Non-pigmented ciliary epithelial cell (primary cell): ENCODE data around the gene CAPNS1.
A peak's percentile ranks its signal among the peaks of the same experiment; 100 is the strongest.

ENCODE experiments used
- DNase-seq: peaks from one replicate; pipeline ENCODE4 v3.0.0-alpha.2; 2010; ENCODE audit warnings: low read depth

The CAPNS1 gene

DNA sequence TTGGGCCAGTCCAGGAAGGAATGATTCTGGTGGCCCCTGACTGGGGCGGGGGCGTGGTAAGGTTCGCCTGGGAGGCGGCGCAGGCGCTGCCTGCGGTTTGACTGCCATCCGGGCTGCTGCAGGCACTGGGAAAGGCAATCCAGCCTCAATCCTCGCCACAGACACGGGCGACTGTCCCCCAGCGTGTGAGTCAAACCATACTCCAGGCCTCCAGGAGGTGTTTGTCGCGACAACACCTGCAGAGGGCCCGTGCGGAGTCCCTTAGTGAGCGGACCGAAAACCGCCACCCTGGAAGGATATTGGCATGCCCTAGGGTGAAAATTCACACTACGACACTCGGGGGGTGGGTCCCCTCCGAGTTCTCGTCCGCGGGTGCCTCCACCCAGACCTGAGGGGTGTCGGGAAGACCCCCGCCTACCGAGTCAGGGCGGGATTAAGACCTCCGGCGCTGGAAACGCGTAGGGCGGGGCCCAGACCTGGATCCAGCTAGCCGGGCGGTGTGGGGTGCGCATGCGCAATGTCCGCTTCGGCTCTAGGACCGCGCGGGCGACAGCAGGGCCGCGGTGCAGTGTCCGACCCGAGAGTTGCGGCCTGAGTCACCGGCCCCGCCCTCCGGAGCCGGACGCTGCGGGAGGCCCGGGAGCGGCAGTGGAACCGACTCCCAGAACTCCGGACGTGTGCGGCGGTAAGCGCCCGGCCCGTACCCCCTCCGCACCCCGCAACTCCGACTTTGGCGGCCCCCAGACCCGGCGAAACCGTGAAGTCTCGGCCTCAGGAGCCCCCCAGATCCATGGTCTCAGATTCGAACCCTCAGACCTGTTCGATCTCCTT is at the start of gene CAPNS1:
TSS of gene CAPNS1 (plus strand) at position 594 of the 831 bp plus-strand sequence. CDS start 946 bp downstream, outside the sequence.
- peak; percentile 70 for DNase-seq

DNA sequence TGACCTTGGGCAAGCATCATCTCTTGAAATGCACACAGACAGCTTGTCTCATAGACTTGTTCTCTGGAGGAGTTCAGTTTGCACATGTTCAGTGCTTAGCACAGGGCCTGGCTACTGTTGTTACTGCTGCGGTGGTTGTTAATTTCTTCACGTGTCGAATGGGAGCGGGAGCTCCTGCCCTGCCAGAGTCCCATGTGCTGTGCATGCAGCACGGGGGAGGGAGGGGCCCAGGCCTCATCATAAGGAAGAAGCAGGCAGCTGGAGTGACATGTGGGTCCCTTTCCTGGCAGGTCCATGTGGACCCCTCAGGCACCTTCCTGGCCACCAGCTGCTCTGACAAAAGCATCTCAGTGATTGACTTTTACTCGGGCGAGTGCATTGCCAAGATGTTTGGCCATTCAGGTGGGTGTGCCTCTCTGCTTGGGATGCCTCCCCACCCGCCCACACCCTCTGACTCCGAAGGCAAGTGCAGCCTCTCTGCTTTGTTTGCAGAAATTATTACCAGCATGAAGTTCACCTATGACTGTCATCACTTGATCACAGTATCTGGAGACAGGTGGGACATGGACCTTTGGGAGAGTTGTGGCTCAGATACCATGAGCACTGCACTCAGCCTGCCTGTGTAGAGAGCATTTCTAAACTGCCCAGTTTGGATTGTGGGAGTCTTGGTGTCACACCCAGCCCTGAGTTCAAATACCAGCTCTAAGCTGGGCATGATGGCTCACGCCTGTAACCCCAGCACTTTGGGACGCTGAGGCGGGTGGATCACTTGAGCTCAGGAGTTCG is 48.8 kb upstream of the CAPNS1 start:
- no peak for DNase-seq

DNA sequence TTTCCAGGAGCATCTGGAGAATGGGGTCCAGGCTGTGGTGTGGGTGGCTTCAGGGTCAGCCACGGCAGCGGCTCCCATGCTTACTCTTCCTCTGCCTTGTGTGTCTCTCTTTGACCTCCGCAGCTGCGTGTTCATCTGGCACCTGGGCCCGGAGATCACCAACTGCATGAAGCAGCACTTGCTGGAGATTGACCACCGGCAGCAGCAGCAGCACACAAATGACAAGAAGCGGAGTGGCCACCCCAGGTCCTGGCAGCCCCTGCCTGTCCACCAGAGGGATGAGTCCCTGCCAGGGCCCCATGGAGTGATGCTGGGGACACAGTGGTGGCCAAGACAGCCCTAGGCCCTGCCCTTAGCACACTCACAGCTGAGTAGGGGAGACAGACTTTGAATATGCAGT is 47.3 kb upstream of the CAPNS1 start:
- DNase-seq, result no peak

DNA sequence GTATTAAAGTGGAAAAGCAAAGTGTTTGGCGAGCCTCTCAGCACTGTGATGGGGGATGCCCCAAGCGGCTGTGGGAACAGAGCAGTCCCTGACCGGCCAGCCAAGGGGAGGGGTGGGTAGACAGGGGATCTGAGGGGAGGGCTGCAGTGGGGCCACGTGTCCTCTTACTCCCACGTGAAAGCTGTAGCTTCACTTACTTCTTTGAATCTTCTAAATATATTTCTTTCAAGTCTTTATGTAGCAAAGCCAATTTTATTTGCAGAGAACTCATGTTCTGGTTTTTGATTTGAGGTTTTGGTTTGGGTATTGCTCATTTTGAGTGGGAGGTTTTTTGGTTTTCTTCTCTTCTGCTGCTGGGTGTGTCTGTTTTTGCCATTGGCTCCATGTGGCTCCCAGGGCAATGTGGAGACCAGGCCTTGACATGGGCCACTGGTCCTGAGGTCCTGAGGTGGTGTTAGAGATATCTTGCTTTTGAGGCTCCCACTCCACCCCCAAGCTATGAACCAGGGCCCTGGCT is 46.7 kb upstream of the CAPNS1 start:
- DNase-seq, result no peak

- DNase-seq, result no peak
Measured at GRCh38 chr19:36093687-36094086, 46.2 kb upstream of the CAPNS1 start.

DNA sequence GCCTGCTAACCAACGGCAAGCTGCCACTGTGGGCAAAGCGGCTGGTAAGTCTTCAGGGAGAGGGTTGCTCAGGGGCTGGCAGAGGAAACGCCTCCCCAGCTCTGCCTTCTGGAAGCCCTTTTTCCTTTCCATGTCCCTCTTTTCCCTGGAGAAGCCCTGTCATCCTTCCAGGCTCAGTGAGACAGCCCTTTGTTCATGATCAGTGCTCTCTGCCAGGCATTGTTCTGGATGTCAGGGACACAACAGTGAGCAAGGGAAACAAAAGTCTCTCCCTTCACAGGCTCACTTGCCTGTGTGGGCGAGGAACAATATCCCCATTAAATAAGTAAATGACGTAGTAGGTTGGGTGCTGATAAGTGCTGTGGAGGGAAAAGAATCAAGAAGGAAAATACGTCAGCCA is 42.8 kb upstream of the CAPNS1 start:
- DNase-seq, result no peak

- DNase-seq, result no peak
Measured at GRCh38 chr19:36099166-36099785, 40.6 kb upstream of the CAPNS1 start.

DNA sequence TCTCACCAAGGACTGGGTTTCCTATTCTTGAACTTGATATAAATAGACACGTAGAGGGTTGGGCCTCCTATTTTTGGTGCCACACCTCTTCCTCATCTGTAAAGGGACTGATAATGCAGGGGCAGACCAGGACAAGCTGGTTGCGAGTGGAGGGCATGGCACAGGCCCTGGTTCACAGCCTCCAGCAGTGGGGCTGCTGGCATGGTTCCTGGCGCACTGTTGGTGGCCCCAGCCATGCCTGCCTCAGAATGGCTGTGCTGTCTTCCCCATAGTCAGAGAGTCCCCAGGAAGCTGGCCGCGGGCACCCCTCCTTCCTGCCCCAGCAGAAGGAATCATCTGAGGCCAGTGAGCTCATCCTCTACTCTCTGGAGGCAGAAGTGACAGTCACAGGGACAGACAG is 39.4 kb upstream of the CAPNS1 start:
- DNase-seq, result no peak

- no peak for DNase-seq
Measured at GRCh38 chr19:36101550-36102327, 38.1 kb upstream of the CAPNS1 start.

GRCh38 chr19:36103040-36103626 is 36.7 kb upstream of the CAPNS1 start:
- no peak for DNase-seq

GRCh38 chr19:36103842-36104552 is 35.9 kb upstream of the CAPNS1 start:
- DNase-seq, result no peak

GRCh38 chr19:36106441-36106840 is 33.4 kb upstream of the CAPNS1 start:
- DNase-seq, result no peak

DNA sequence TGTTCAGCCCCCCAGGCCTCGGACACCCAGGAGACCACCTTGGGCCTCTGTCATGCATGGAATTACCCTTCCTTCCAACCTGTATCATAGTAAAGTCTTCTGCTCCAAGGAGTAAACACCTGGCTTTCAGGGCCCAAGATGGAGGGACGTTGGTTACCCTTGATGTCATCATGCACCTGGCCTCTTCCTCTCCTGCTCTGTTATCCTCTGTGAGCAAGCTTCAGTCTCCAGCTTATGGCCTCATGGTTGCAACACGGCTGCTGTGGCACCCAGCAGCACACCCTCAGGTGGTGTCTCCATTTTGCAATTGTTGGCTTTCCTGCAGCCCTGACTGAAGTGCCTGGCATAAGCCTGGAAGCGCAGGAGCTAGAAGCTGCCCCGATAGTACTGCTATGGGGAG is 32.9 kb upstream of the CAPNS1 start:
- no peak for DNase-seq

DNA sequence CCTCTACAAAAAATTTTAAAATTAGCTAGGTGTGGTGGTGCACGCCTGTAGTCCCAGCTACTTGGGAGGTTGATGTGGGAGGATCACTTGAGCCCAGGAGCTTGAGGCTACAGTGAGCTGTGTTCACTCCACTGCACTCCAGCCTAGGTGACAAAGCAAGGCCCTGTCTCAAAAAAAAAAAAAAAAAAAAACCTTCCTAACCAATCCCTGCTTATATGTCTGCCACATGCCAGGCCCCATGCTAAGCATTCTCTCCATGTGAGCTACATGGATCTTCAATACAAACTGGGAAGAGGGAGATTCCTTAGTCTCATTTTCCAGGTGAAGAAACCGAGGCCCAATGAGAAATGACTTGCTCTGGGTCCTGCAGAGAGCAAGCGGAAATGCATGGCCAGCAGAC is 31.2 kb upstream of the CAPNS1 start:
- DNase-seq, result no peak

- DNase-seq, result no peak
Measured at GRCh38 chr19:36110487-36111199, 29.2 kb upstream of the CAPNS1 start, which contains the start of gene OVOL3. OVOL3 (plus strand) TSS chr19:36111143; CDS start chr19:36111203, 60 bp downstream.

DNA sequence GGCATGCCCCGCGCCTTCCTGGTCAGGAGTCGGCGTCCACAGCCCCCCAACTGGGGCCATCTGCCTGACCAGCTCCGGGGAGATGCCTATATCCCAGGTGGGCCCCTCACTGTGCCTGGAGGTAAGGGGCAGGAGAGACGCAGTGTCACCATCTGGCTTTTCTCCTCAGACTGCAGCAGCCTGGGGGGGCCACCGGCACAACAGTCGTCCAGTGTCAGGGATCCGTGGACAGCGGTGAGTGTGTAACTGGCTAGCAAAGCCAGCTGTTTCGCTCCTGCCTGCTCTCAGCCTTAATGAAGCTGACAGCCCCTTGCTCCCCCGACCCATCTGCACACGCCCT is 28.7 kb upstream of the CAPNS1 start:
- no peak for DNase-seq

GRCh38 chr19:36112678-36113077 is 27.2 kb upstream of the CAPNS1 start:
- no peak for DNase-seq

DNA sequence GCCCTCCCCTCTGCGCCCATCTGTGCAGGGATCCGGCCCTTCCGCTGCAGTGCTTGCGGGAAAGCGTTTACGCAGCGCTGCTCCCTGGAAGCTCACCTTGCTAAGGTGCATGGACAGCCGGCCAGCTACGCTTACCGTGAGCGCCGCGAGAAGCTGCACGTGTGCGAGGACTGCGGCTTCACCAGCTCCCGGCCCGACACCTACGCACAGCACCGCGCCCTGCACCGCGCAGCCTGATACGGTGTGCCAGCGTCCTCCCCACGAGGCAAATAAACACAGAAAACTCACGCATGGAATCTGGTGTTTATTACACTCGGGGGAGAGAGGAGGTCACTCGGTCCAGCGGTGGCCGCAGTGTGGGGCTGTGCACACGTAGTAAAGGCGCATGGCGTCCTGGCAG is 26.4 kb upstream of the CAPNS1 start:
- DNase-seq, result no peak

DNA sequence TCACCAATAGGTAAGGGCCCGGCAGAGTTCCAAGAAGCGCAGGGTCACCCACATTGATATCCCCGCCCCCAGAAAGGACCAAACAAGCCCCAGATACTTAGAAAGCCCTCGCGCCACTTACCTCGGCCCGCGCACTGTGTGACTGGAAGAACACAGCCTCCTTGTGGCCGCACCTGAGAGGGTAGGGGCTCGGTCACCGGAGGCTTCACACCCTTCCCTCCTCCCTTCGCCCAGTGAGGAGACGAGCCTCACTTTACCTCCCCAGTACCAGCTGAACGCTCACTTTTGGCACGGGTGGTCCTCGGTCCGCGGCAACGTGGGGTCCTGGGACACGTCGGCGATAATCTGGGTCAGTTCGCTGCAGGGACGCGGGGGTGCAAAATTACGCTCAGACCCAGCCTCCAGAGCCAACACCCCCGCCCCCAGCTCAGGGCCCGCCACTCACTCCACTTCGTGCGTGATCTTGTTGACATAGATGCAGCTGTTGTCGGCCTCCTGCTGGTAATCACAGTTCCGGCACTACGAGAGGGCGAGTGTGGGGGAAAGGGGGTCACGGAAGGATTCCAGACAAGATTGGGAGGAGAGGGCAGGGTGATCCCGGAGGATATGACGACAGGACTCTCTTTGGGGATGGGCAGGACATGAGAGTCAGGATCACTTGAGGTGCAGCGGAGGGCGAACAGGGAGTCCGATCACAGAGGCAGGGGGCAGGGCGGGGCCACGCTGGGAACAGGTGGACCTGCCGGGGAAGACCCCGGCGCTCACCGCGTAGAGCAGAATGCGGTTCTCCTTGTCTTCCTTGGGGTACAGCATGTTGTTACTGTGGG is 25.8 kb upstream of the CAPNS1 start:
- DNase-seq, result no peak
